Mucosa of rectum (tissue), 2 donors: ENCODE measurements around the gene HOXA13.
A peak's percentile ranks its signal among the peaks of the same experiment; 100 is the strongest.

ENCODE experiments used
- H3K27ac ChIP-seq, 2 donors: one replicate each; pipeline ENCODE4 v1.7.0; 2013; ENCODE audit warnings: inconsistent platforms in 2 of 2, low read depth in 2 of 2, low read length in 2 of 2
- H3K27me3 ChIP-seq, 2 donors: one replicate each; pipeline ENCODE4 v1.7.0; 2013; ENCODE audit warnings: low read length in 2 of 2; ENCODE audit not compliant: control insufficient read depth in 2 of 2, insufficient read depth in 2 of 2
- H3K36me3 ChIP-seq, 2 donors: one replicate each; pipeline ENCODE4 v1.7.0; 2013; ENCODE audit warnings: low read length in 2 of 2; ENCODE audit not compliant: control insufficient read depth in 2 of 2, insufficient read depth in 2 of 2
- H3K4me1 ChIP-seq, 2 donors: one replicate each; pipeline ENCODE4 v1.7.0; 2013; ENCODE audit warnings: low read length in 2 of 2, mild to moderate bottlenecking in 1 of 2; ENCODE audit not compliant: control insufficient read depth in 2 of 2, insufficient read depth in 2 of 2
- H3K4me3 ChIP-seq, 2 donors: one replicate each; pipeline ENCODE4 v1.7.0; 2013; ENCODE audit warnings: low read length in 2 of 2
- H3K9ac ChIP-seq, 2 donors: one replicate each; pipeline ENCODE4 v1.7.0; 2013; ENCODE audit warnings: low read length in 2 of 2, low read depth in 1 of 2, mild to moderate bottlenecking in 1 of 2
- H3K9me3 ChIP-seq, 2 donors: one replicate each; pipeline ENCODE4 v1.7.0; 2013; ENCODE audit warnings: low read length in 2 of 2; ENCODE audit not compliant: control insufficient read depth in 2 of 2
- donor health status: healthy.
- donor health status: Normal muscosa, but diverticular disease.

HOXA13 gene

GRCh38 chr7:27162561-27163287, 37.2 kb downstream of the HOXA13 start:
- Histone ChIP-seq H3K4me3 (peak overlapping the region; percentile 67 to 84), H3K36me3 (no peaks in the 10 kb centered on the region), H3K4me1 (peaks cover 23 to 36% of the 10 kb centered on the region in 2 donors), H3K9ac (peak overlapping the region; percentile 81 to 96), H3K27ac (peak overlapping the region; percentile 92 to 99), H3K9me3 (no peaks in the 10 kb centered on the region), H3K27me3 (peaks cover 0 to 3% of the 10 kb centered on the region in 2 donors)

DNA sequence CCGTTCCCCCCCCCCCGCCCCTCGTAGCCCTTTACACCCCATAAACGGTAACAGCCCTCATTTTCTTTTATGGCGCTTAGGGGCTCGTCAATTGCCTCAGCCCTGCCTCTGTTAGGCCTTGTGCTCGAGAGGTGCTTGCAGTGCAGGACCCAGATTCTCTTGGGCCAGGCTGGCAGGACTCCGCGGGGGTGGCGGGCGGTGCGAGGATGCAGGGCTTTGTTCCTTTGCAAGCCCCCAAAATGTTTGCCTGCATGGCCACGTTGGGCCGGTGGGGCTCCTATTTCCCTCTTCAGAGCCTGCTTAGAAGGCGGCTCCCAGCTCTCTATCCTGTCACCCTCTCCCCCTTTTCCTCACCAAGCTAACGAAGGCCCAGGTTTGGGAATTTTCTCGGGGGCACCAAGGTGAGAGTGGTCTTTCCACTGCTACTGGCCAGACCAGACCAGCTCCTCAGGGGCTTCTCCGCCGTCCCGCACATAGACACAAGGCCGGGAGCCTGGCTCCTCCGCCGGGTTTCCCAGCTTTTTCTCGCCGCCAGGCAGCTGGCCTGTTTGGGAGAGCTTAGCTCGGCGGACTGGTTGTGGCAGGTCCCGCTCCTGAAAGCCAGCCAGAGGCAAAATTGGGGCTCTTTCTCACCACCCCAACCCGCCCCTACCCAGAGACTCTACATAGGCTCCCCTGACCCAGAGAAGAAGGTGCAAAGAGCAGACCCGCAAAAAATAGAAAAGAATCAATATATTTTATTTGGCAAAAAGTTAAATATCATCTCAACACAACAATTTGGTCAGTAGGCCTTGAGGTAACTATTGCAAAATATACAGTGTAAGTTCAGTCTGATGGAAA, 38.0 kb downstream of the HOXA13 start:
- Histone ChIP-seq H3K4me3 (peak overlapping the region; percentile 67 to 84), H3K4me1 (peaks cover 23 to 31% of the 10 kb centered on the region in 2 donors), H3K27ac (peak overlapping the region; percentile 92 to 99), H3K27me3 (peaks cover 0 to 3% of the 10 kb centered on the region in 2 donors), H3K9ac (peak overlapping the region; percentile 20 to 96), H3K9me3 (no peaks in the 10 kb centered on the region), H3K36me3 (no peaks in the 10 kb centered on the region)

- no peaks in the 10 kb centered on the region for H3K36me3 ChIP-seq
- H3K4me3 ChIP-seq = peak overlapping the region; percentile 67 to 82
- H3K27me3 ChIP-seq = peaks cover 0 to 3% of the 10 kb centered on the region in 2 donors
- H3K27ac ChIP-seq = peak overlapping the region; percentile 92 to 99
- H3K9ac ChIP-seq = peak overlapping the region; percentile 14 to 81
- H3K9me3 ChIP-seq = no peaks in the 10 kb centered on the region
- peaks cover 23 to 28% of the 10 kb centered on the region in 2 donors for H3K4me1 ChIP-seq
These were observed 38.6 kb downstream of the HOXA13 start for GRCh38 chr7:27161214-27161720.

- H3K27me3 ChIP-seq = peaks cover 0 to 3% of the 10 kb centered on the region in 2 donors
These were observed 39.2 kb downstream of the HOXA13 start for GRCh38 chr7:27160546-27161213.

GRCh38 chr7:27160145-27160545, 39.7 kb downstream of the HOXA13 start:
- Histone ChIP-seq H3K4me1 (peaks cover 29 to 33% of the 10 kb centered on the region in 2 donors), H3K27me3 (peaks cover 0 to 3% of the 10 kb centered on the region in 2 donors), H3K4me3 (peak overlapping the region; percentile 67 to 82), H3K9ac (peak overlapping the region; percentile 81 to 84), H3K9me3 (no peaks in the 10 kb centered on the region), H3K27ac (peak overlapping the region; percentile 92 to 99), H3K36me3 (no peaks in the 10 kb centered on the region)

More at GRCh38 chr7:27160546-27161213, 39.2 kb downstream of the HOXA13 start:
- Histone ChIP-seq H3K4me1 (peaks cover 24 to 28% of the 10 kb centered on the region in 2 donors), H3K9ac (peak overlapping the region; percentile 81 to 84), H3K27ac (peak overlapping the region; percentile 92 to 99), H3K36me3 (no peaks in the 10 kb centered on the region), H3K9me3 (no peaks in the 10 kb centered on the region), H3K4me3 (peak overlapping the region; percentile 67 to 82)

DNA sequence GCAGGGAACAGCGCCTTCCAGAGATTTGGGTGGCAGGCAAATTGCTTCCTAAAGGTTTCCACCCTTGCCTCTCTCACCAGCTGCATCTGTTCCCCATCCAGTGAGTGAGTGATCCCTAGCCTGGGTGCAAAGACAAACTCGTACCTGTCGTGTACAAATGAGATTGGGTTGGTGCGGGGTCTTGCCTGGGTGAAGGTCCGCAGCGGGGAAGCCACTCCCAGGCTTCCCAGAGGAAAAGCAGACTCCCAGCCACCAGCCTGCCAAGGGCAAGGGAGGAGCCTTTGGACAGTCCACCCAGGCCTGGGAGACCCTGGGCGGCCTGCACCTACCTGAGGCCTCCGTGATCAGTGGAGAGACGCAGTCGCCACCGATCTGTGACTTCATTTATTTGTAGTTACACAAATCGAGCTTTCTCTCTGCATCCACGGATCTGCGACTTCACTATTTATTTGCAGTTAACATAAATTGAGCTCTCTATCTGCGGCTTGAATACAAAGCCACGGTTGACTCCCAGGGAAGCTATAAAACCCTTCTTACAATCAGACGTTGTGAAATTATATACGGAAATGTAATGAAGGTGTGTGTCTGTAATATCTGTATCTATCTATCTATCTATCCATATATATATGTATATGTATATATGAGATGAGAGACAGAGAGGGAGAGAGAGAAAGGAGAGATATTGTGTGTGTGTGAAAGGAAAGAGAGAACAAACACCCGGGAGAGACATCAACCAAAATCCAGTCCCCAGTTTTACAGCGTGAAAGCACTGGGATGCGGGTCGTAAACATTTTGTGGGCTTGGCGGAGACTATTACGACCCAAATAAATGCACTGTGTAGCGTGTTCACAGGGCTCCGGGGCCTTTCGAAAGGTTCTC, 40.4 kb downstream of the HOXA13 start:
- peak overlapping the region; percentile 81 to 84 for H3K9ac ChIP-seq
- no peaks in the 10 kb centered on the region for H3K9me3 ChIP-seq
- H3K4me1 ChIP-seq = peaks cover 33 to 38% of the 10 kb centered on the region in 2 donors
- no peaks in the 10 kb centered on the region for H3K36me3 ChIP-seq
- H3K4me3 ChIP-seq = peak overlapping the region; percentile 80 to 82
- peak overlapping the region; percentile 92 to 99 for H3K27ac ChIP-seq
- H3K27me3 ChIP-seq = peaks cover 0 to 6% of the 10 kb centered on the region in 2 donors

GRCh38 chr7:27158436-27159265, 41.2 kb downstream of the HOXA13 start:
- H3K4me1 ChIP-seq = peaks cover 32 to 40% of the 10 kb centered on the region in 2 donors
- H3K4me3 ChIP-seq = peak overlapping the region; percentile 80 to 82
- peak overlapping the region; percentile 81 to 84 for H3K9ac ChIP-seq
- peak overlapping the region; percentile 92 to 99 for H3K27ac ChIP-seq
- H3K27me3 ChIP-seq = peaks cover 0 to 9% of the 10 kb centered on the region in 2 donors
- H3K9me3 ChIP-seq = no peaks in the 10 kb centered on the region
- no peaks in the 10 kb centered on the region for H3K36me3 ChIP-seq

DNA sequence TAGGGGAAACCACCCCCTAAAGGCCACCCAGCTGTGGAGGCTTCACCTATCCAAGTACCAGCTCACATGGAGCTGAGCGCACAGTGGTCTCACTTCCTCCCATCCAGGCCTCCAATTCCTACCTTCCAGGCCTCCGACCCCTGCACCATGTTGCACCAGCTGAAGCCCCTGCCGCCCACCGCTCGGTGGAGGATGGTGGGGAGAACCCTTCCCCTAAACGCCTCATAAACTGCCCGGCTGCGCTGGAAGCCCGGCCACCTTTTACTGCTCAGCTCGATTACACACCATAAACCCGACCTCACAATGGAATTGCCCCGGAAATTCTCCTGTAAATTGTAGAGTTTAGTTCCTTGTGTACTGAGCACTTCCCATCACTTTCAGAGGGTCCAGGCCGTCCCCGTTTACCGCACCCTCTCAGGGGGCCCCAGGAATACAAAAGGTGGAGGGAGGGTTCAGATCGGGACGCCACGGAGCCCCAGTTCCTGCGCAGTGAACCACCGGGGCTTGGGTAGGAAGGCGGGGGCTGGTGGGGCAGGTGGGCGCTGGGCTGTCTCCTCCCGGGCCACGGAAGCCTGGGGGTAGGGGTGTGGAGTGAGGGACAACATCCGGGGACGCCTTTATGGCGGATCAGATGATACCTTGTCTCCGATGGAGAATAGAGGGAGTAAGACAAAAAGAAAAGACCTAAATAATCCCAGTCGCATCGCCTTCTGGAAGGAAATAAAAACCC, 42.0 kb downstream of the HOXA13 start:
- peaks cover 37 to 41% of the 10 kb centered on the region in 2 donors for H3K4me1 ChIP-seq
- H3K27me3 ChIP-seq = peaks cover 0 to 6% of the 10 kb centered on the region in 2 donors
- H3K9me3 ChIP-seq = no peaks in the 10 kb centered on the region
- H3K27ac ChIP-seq = peak overlapping the region; percentile 92 to 99
- H3K4me3 ChIP-seq = peak overlapping the region; percentile 80 to 82
- peak overlapping the region; percentile 81 to 84 for H3K9ac ChIP-seq
- no peaks in the 10 kb centered on the region for H3K36me3 ChIP-seq
